CD4-positive, alpha-beta T cell treated with Interleukin-6 for 4 hours (primary cell): ENCODE measurements around the gene CNOT10.
"Not testable (repeated sequence)": the region's sequence is repeated elsewhere in the genome, so short reads cannot be mapped to it uniquely, and the experiment has no call there.

Experiments
- DNase-seq: peaks from one replicate; pipeline ENCODE4 v3.0.0-alpha.2; 2020; ENCODE audit warnings: mixed read lengths

CNOT10 gene

DNA sequence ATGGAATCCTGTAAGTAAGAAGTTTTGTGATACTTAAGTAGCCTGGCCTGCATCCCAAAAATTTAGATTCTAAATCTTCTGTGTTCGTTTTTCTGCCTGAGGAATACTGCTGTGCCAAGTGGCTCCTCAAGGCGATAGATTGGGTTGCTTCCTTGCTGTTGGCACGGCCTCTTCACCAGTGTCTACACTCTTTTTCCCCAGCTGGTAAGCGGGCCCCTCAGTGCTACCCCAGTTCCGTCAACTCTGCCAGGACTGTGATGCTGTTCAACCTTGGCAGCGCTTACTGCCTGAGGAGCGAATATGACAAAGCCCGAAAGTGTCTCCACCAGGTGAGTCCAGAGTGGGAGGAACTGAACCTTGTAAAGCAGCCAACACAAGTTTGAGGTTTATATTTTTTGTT lies 79.5 kb downstream of the CNOT10 start:
- DNase-seq = no peak

DNA sequence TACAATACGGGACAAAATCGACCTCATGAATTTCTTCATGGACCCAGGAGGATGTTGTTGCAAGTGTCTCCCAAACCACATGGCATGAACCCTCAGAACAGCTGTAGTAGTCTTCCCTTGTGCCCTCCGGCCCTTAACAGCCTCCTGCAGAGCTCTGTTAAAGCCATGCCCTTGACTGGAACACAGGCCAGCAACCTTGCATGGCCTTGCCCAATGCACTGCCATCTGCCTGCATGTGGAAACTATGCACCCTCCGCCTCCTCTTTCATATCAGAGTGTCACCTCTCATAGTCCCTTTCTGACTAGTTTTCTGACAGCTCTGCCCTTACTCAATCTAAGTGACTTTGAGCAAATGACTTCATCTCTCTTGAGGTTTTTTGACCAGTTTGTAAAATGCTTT lies 93.4 kb downstream of the CNOT10 start:
- no peak for DNase-seq

DNA sequence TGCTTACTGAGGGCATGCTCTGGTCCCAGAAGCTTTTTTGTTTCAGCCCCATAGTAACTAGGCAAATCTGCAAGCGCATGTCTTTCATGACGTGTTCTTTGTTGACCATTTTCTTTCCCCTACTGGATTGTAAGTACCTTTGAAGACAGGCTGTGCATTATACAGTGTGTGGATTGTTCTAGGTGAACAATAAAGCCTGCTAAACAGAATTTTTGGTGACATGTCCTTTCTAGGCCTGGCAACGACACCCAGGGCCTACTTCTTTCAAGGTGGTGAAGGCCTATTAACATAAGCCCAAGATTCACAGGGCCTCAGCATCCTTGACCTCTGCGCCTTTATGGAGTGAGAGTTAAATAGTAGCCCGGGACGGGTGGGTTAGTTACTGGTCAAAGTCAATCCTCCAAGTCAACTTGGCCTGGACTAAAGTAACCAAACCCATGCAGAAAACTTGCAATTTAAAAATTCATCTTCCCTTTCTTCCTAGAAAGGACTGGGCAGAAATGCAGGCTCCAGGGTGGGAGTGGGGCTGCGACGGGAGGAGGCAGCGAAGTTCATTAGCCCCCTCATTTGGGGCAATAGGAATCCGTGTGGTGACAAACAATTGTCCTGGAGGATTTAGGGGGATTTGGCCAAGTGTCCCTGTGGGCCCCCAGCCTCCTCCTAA lies 95.2 kb downstream of the CNOT10 start:
- DNase-seq = no peak

DNA sequence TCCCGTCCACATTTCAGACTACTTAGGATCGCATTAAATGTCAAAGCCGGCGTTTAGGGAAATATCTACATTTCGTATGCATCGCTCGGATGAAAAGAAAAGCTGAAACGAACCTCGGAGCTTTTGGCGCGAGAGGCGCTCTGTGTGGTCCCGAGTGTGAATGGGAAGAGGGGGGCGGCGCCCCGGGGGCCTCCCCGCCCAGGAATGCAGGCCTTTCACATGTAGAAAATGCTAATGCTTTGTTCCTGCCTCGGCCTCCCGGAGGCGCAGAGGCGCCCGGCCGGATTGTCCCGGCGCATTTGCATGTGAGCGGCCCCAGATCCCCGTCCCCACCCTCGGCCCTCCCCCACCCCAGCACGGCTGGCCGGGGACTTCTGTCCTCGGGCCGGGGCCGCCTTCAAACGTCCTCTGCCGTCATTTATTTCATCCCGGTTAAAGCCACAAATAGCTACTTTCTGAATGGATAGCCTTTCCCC lies 95.8 kb downstream of the CNOT10 start:
- DNase-seq = peak; percentile 2

DNA sequence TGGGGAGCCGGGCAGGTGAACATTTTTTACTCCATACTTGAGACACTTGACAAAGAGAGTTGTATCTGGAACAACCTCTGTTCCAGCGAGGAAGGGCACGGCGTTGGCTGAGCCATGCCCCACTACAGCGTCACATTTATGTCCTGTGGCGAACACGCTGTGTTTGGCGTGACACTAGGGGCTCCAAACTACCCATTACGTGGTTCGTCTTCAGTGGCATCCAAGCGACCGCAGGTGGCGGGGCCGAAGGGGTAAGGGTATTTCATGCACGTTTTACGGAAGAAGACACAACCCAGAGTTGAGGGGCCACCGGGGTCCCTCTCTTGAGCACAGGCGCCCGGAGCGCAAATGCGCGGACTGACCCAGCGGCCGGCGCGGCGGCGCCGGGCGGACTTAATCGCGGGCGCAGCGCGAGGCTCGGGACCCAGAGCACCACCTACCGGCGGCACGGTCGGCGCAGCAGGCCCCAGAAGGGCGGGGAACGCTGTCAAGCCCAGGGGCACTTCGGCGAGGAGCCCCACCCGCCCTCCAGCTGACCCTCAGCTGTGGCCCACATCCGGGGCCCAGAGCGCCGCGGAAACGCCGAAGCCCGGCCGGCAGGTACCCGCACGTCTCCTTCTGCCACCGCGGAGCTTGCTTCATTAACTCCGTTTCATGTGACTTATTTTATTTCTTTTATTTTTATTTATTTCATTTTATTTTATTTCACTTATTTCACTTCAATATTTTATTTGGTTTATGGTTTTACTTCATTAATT lies 96.4 kb downstream of the CNOT10 start:
- peak; percentile 64 for DNase-seq

DNA sequence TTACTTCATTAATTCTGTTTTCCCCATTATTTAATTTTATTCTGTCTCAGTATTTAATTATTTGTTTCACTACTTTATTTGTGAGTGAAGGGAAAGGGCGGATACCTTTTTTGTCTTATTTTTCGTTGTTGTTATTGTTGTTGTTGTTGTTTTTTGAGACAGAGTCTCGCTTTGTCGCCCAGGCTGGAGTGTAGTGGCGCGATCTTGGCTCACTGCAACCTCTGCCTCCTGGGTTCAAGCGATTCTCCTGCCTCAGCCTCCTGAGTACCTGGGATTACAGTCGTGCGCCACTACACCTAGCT lies 96.9 kb downstream of the CNOT10 start:
- DNase-seq = not testable (repeated sequence)

DNA sequence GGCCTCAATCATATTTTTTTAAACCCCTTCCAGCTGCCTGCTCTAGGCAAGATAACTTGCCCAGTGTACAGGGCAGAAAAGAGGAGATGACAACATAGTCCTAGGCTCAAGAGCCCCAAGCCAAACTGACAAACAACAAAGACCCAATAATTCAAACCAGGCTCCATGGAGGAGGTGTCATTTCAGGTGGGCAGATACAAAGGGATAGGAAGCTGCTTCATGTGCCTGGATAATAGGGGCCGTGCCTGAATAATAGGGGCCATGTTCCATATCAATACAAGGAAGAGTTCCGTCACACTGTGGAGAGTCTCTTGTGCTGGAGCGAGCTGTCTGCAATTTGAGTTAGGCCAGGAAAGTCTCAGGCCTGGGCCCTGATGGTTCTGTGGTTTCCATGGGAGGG lies 97.4 kb downstream of the CNOT10 start:
- no peak for DNase-seq

DNA sequence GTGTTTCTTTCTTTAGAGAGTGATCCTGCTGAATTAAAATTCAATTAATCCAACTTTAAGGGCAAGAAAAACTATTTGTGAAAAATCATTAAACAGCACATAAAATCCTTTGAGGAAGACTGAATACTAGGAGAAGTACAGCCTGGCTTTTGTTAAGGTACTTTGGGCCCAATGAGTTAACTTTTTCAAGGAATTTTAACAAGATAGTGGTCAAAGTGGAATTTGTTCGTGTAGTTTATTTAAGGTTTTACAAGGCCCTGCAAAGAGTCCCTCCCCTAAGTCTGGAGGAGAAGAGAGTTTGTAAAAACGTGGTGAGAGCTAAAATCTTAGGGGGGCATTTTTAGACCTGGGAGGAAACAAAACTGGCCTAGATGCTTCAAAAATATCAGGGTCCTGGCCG lies 106.8 kb downstream of the CNOT10 start:
- DNase-seq = no peak

DNA sequence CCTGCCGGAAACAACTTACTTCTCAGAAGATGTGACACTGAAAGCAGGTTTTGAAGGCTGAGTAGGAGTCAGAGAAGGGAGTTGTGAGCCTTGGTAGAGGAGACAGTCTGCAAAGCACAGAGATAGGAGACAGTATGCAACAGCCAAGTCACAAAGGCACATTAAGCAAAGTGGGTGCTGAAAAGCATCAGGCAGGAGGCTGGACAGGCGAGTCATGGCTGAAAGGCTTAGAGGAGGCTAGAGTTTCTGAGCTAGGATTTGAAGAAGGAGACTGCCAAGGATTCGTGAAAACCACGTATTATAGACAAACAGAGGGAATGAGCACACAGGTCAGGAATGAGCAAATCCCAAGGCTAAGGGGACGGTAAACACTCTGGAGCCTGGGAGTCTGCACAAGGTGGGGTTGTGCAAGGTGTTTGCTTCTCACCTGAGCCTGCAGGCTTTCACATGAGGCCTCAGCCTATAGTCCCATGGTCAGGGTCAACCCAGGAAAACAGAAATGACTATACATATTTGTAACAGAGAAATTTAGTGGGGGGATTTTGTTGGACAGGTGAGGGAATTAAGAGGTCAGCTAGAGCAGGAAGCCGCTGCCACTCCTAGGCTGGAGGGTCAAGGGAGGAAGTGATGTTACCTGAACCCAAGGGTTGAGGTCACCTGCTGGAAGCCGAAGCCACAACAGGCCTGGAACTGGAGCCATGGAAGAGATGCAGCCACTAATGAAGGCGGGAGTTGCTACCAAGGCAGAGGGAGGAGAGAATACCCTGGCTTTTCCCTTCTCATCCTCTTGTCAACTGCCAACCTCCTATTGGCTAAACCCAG lies 109.7 kb downstream of the CNOT10 start:
- no peak for DNase-seq

DNA sequence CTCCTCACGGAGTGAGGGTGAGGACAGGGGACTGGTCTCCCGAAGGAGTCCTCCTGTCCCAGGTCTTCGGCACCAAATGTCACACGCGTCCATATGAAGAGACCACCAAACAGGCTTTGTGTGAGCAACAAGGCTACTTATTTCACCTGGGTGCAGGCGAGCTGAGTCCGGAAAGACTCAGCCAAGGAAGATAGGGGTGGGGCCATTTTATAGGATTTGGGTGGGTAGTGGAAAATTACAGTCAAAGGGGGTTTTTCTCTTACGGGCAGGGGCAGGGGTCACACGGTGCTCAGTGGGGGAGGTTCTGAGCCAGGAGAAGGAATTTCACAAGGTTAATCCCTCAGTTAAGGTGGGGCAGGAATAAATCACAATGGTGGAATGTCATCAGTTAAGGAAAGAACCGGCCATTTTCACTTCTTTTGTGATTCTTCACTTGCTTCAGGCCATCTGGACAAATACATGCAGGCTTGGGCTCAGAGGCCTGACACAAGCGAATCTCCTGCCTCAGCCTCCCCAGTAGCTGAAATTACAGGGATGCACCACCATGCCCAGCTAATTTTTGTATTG lies 111.5 kb downstream of the CNOT10 start:
- DNase-seq = not testable (repeated sequence)

DNA sequence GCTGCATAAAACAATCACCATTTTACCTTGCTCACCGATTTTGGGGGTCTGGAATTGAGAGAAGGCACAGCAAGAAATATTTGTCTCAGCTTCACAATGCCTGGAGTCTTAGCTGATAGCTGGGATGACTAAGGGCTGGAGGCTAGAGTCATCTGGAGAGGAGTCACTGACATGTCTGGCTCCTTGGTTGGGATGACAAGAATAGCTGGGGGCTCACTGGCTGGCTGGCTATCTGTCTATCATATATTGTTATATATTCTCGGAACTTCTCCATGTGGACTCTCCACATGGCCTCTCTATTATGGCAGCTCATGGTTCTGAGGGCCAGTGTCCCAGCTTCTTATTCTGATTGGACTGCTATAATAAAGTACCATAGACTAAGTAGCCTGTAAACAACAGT lies 112.8 kb downstream of the CNOT10 start:
- DNase-seq = no peak

DNA sequence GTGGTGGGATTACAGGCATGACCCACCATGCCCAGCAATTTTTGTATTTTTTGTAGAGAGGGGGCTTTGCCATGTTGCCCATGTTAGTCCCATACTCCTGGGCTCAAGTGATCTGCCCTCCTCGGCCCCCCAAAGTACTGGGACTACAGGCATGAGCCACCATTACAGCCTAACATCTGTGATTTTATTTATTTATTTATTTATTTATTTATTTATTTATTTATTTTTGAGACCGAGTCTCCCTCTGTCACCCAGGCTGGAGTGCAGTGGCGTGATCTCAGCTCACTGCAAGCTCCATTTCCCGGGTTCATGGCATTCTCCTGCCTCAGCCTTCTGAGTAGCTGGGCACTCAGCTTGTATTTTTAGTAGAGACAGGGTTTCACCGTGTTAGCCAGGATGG lies 116.5 kb downstream of the CNOT10 start:
- not testable (repeated sequence) for DNase-seq

DNA sequence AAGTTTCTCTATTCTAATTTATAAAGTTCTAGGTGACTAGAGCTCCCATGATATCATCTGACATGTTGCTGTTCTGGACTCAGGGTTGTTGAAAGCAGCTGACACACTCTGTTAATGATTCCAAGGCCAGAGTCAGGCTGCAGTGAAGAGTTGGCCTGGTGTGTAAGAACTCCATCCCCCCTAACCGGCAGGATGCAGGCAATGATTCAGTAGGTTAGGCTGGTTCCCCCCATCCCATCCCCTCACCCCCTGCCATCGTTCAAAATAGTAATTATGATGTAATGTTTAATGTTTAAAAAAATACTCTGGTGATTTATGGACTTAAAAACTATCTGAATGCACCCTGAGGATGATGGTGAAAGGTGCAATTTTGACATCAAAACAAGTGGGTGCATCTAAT lies 128.2 kb downstream of the CNOT10 start:
- DNase-seq = no peak

DNA sequence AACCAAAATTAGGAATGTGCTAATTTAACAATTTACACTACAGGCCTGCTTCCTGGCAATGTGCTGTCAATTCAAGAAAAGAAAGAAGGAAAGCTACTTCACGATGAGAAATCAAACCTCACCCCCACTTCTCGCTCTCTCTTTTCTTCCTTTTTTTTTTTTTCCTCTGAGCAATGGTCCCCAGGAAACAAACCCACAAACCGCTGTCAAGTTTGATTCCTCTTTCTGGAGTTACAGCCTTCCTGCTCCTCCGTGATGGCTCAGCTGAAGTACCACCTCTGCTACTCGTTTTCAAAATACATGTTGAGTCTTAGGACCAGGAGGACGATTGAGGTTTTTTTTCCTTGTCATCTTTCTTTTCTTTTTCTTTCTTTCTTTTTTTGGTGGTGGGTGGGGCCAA lies 129.4 kb downstream of the CNOT10 start:
- no peak for DNase-seq

DNA sequence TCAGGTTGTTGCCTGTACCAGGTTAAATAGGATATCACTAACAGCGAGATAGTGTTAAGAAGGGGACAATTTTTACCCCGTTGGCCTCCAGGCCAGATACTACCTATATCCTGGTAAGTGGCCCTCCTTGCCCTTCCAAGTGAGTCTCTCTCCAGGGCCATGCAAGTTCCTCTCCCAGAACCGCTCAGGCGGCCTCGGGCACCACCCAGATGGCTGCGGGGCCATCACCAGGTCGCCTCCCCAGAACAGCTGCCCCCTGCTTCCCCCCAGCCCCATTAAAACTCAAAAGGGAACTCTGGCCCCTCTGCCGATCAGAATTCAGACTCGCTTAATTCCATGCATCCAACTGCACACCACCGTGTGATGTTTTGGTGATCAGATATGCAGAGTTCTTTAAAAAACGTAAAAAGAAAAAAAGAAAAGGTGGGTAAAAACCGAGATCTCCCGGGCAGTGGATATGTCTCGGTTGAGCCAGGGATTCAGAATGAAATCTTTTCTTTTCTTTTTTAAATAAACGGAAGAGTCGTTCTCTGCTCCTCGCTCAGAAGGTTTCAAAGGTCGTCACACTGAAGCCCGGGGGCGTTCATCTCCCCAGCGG lies 131.0 kb downstream of the CNOT10 start:
- no peak for DNase-seq

DNA sequence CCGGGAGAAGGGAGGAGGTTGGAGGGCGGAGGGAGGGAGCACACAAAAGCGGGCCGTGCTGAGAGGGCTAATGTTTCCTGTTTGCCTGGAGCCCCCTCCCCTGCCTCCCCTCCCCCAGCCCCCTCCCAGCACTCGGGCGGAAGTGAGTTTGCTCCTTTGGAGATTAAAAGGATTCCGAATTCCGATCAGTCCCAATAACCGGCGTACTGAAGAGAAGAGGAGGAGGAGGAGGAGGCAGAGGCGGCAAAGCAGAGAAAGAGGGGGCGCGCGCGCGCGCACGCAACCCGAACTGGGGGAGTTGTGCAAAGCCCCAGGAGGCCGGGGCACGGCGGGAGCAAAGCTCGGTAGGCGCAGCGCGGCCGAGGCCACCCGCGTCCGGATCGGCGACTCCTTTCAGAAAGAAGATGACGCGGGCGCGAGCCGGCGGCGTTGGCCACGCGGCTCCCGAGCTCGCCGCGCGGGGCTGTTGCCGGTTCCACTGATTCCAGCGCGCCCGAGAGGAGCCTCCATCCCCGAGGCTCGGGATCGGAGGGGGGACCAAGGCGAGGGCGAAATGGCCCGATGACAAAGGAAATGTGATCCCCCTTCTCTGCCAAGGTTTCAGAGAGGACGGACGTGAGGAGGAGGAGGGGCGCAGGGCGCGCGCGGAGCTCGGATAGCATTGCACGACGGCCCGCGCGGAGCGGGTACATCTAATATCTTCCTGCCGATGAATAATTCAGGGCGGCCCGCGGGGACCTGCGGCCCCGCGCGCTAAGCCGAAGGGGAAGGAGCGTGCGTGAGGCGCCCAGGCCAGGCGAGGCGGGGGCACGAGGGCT lies 131.7 kb downstream of the CNOT10 start:
- DNase-seq = no peak

DNA sequence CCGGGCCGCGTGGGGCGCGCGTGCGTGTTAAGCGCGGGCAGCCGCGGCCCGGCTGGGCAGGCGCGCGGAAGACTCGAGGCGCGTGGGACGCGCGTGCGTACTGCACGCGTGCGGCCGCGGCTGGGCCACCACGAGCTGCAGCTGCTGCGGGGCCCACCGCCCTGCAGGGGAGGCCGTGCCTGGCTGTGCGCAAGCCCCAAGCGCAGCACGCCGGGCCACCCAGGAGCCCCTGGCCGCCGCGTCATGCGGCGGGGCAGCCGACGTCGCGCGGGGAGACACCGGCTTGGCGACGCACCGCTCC lies 132.2 kb downstream of the CNOT10 start:
- DNase-seq = no peak

DNA sequence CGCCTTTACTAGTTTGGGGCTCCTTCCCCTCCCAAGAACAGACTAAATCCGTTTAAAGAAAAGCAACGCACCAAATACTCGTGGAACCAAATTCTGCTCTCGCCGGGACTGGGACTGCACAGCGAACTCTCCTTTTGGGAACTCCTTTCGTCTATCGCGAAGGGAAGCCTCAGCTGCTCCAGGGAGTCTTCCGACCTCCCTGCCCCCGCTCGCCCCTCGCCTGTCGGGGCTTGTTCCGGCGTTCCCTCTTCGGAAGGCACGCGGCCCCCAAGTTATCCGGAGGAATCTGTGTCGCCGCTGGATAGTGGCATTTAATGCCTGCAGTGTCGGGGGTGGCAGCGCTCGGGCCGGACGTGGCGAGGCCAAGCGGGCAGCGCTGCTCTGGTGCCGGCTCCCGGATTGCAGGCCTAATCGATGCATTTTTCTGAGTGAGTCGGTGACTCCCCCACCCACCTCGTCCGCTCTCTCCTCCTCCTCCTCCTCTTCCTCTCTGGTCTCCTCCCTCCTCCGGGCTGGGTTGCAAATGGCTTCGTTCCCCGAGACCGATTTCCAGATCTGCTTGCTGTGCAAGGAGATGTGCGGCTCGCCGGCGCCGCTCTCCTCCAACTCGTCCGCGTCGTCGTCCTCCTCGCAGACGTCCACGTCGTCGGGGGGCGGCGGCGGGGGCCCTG lies 132.7 kb downstream of the CNOT10 start, which contains the start of gene TRIM71:
TSS of gene TRIM71 (plus strand) at position 440 of the 671 bp plus-strand sequence. CDS start at position 524, 84 bp downstream.
- DNase-seq = no peak

DNA sequence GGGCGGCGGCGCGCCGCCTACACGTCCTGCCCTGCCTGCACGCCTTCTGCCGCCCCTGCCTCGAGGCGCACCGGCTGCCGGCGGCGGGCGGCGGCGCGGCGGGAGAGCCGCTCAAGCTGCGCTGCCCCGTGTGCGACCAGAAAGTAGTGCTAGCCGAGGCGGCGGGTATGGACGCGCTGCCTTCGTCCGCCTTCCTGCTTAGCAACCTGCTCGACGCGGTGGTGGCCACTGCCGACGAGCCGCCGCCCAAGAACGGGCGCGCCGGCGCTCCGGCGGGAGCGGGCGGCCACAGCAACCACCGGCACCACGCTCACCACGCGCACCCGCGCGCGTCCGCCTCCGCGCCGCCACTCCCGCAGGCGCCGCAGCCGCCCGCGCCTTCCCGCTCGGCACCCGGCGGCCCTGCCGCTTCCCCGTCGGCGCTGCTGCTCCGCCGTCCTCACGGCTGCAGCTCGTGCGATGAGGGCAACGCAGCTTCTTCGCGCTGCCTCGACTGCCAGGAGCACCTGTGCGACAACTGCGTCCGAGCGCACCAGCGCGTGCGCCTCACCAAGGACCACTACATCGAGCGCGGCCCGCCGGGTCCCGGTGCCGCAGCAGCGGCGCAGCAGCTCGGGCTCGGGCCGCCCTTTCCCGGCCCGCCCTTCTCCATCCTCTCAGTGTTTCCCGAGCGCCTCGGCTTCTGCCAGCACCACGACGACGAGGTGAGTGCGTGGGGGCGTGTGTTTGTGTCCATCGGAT lies 133.4 kb downstream of the CNOT10 start:
- DNase-seq = no peak

DNA sequence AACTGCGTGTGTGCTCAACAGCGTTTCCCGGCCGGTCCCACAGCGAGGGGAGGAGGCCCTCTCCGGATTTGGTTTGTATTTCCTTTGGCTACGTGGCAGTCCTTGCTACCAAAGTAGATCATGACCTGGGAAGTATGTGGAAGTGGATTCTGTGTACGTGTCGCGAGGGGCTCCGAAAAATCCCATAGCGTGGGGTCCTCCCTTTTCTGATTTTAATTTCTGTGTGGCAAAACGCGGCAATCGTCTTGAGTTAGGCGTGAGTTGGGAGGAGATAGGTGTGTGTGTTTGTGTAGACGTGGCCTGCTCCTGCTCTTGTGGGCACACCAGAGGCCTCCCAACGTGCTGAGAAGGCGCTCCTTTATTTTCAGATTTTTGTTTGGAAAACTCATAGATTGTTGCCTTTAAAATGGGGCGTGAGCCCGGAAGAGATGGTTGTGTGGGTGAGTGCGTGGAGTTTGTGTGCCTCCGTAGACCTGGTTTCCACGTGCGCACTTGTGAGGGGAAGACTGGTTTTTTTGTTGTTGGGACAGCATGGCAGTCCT lies 134.1 kb downstream of the CNOT10 start:
- no peak for DNase-seq
